NCI-H1436 (cell line): ENCODE results near the gene PAEP.
"Not testable (repeated sequence)": the region's sequence is repeated elsewhere in the genome, so short reads cannot be mapped to it uniquely, and the experiment has no call there.

Source experiments
- DNase-seq: peaks from one replicate; lab custom pipeline; 2025; lab: John Stamatoyannopoulos, UW

Gene PAEP

DNA sequence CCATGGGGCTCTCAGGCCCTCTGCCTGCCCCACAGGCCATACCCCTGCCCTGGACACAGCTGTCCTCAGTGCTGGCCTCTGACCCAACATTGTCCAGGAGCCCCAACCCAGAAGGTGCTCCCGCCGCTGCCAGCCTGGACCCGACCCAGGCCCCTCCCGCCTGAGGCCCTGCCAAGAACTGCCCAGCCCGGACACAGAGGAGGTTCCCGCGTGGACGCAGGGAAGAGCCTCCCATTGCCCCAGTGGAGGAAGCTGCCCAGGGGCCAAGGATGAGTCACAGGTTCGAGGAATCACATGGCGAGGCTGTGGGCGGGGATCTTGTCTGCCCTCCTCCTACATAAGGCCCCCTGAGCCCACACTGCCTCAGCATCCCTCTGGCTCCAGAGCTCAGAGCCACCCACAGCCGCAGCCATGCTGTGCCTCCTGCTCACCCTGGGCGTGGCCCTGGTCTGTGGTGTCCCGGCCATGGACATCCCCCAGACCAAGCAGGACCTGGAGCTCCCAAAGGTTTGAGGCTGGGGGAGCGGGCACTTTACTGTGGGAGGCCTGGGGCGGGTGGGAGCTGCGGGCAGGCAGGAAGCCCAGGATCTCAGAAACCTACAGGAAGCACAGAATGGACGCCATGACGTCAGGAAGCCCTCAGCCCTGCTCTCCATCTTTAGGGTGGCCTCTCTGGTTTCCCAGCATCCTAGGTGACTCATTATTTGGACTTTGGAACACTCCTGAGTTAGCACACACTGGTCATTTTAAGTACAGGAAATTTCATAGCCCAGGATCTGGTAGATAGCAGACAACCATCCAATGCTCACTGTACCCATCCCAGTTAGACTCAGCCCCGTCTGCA lies at the start of gene PAEP:
Gene PAEP, plus strand, starts transcription at position 366 of the 844 bp plus-strand sequence.
- DNase-seq, result no peak

GRCh38 chr9:135512241-135512603 lies 49.3 kb upstream of the PAEP start:
- DNase-seq, result no peak

DNA sequence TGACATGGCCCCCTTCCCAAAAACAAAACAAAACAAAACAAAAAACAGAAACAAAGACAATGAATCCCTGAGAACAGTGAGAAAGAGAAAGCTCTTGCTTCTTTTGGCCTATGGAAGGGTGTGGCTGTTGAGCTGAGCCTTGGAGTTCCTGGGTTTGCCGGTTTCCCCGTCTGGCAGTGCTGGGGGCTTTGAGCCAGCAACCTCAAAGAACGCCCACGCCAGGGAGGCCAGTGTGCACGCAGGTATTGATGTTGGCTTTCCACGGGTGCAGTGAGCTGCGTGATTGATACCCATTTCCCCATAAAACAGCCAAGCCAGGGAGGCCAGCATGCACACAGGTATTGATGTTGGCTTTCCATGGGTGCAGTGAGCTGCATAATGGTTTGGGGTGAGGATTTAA lies 48.7 kb upstream of the PAEP start:
- no peak for DNase-seq

DNA sequence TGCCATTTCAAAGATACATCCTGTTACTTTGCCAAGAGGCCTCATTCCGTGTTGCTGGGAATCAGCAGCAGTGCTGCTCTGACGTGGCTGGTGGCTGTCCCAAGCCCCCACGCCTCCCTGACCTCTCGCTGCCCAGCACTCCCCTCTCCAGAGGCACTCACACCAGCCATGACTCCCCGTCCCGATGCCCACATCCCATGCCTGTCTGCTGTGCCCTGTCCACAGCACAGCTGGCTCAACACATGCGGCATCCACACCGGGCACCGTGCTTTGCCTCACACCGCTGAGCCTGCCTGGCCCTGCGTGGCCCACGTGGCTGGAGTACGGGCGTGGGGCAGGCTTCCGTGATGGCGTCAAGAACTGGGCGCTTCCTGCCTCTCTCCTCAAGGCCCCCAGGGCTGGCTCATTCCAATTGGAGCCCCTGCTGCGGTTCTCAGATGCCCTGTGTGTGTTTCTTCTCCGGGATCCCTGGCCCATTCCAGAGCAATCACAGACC lies 48.2 kb upstream of the PAEP start:
- no peak for DNase-seq

- not testable (repeated sequence) for DNase-seq
These were observed 47.6 kb upstream of the PAEP start for GRCh38 chr9:135513906-135514305.

DNA sequence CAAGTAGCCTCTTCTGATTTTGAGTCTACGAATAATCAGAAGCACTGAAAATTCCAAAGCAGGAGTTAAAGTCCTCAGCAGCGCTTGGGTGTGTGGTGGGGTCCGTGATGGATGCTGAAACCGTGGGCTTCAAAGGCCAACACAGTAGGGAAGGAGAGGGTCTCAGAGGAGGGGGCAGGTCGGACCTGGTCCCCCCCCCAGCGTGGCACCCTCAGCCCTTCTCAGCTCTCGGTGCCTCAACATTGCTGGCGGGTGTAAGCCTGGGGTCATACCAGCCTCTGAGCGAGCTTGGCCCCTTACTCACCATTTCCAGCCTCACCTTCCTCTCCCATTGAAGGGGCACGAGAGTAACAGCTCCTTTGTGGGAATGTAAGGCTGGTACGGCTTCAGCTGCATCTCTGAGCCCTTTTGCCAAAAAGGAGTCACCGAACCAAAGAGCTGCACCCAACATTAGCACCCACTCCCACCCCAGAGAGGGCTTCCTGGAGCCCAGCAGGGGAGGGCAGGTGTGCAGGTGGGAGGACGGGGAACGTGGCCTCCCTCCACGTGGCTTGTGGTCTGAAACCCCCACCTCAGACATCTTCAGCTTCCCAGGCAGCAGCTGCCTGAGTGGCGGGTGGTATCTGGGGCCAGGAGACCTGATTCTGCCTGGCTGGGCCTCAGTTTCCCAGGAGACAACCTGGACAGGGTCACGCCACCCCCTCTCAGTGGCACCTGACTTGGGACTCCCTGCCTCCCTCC lies 47.0 kb upstream of the PAEP start:
- DNase-seq, result no peak

- DNase-seq, result no peak
These were observed 46.2 kb upstream of the PAEP start for GRCh38 chr9:135515083-135515951.

- no peak for DNase-seq
These were observed 45.3 kb upstream of the PAEP start for GRCh38 chr9:135516132-135516860.

- DNase-seq, result no peak
These were observed 44.1 kb upstream of the PAEP start for GRCh38 chr9:135517407-135517822.

DNA sequence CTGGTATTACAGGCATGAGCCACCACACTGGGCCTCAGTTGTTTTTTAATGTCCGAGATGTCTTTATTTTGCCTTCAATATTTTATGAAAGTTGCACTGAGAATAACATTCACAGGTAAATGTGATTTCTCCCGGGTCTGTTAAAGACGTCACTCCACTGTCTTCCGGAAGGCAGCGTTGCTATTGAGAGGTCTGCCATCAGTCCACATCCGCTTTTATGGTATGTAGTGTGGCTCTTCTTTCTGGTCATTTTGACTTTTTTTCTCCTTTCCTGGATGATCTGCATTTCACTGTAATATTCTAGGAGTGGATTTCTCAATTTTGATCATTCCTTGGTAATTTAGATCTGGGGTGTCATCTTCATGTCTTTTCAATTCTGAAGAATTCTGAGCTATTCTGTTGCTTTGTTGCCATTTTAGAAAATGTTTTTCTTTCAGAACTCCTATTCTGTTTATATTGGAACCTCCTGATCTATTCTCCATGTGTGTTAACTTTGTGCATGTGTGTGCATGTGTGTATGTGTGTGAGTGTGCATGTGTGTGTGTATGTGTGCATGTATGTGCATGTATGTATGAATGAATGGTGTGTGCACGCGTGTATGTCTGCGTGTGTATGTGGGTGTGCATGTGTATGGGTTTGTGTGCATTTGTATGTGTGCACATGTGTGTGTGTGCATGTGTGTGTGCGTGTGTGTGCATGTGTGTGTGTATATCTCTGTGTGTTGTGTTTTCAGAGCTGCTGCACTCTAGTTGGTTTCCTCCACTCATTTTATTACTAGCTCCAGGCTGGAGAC lies 42.2 kb upstream of the PAEP start:
- no peak for DNase-seq

DNA sequence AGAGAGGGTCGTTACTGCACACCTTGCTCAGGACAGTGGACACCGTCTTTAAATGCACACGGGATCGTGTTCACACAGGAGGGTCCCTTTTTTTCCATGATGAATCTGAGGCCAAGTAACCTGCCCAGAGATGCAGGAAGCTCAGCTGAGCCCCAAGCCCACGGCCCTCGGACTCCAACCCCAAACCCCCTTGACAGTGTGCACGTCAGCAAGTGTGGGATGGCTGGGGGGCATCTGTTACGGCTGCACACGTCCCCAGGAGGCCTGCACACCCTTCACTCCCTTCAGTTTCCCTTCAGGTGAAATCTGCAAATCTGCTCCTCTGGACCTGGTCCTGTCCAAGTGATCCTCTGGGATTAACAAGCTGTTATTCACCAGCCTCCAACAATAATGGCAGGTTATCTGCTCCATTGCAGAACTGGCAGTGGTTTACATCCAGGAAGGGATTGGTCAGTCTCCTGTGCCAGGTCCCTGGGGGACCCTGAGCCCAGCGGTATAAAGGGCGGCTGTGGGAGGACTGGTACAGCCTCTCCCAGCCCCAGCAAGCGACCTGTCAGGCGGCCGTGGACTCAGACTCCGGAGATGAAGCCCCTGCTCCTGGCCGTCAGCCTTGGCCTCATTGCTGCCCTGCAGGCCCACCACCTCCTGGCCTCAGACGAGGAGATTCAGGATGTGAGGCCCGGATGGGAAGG lies 40.5 kb upstream of the PAEP start, which contains the start of gene LCN1:
Gene LCN1, plus strand, starts transcription at position 525 of the 692 bp plus-strand sequence. Its CDS starts 58 bp downstream, at position 583.
- DNase-seq, result no peak

- no peak for DNase-seq
These were observed 39.9 kb upstream of the PAEP start for GRCh38 chr9:135521608-135522095.

- DNase-seq, result no peak
These were observed 39.2 kb upstream of the PAEP start for GRCh38 chr9:135522137-135522877.

- no peak for DNase-seq
These were observed 38.6 kb upstream of the PAEP start for GRCh38 chr9:135522931-135523330.

DNA sequence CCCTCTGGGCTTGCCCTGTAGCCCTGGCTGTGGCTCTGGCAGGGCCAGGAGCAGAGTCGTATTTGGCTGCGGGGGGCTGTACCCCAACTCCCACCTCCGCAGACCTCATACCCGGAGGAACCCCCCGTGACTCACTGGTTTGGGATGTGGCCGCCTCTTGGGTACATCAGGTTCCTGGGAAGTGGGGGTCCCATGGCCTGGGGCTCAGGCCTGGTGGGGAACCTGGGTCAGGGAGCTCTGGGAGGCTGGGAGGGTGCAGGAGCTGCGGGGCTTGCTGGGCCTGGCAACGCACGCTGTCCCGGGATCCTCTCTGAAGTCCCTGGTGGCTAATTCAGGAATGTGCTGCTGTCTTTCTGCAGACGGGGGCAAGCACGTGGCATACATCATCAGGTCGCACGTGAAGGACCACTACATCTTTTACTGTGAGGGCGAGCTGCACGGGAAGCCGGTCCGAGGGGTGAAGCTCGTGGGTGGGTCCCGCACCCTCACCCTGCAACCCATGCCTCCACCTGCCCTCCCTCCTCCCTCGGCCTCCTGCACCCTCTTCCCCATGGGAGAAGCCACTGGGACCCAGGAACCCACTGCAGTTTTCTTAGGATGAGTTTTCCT lies 37.9 kb upstream of the PAEP start:
- no peak for DNase-seq

DNA sequence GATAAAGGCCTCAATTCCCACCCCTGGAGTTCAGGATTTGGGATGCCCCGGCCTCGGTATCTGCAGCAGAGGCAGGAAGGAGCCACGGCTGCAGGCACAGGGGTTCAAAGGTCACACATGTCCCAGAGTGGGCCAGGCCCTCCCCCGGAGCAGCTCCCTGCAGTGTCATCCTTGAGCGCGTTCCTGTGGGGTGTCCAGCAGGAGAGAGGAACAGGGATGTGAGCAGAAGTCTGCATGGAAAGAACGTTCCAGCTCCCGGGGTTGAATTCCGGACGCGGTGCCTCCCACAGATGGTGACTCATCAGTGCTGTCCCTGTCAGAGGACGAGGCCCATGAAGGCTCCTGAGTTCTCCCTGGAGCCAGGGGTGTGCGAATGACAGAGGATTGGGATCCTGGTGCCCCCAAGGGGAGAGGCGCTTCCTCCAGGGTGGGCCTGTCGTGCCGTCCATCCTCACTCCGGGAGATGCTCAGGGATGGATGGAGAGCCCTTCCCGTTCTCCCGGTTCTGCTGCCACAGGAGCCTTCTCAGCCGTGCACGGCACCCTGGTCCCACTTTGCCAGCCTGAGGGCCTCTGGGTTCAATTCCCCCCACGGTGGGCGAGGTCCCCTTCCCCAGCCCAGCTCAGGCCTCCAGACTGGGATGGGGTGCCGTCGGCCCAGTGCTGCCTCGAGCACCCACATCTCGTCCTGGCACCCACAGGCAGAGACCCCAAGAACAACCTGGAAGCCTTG lies 37.3 kb upstream of the PAEP start:
- no peak for DNase-seq

GRCh38 chr9:135525241-135526088 lies 36.1 kb upstream of the PAEP start:
- no peak for DNase-seq
